Liver (tissue), 9 donors: Measurements from ENCODE around the gene PTGIS. TPM values are rescaled to one million over a fixed set of nuclear protein-coding genes. Genes with fewer than 3 reads are reported as not detected.
A peak's percentile ranks its signal among the peaks of the same experiment; 100 is the strongest.
"Not testable (repeated sequence)": the region's sequence is repeated elsewhere in the genome, so short reads cannot be mapped to it uniquely, and the experiment has no call there.

Experiments
- DNase-seq: peaks from one replicate; pipeline ENCODE4 v3.0.0-alpha.2; 2017; ENCODE audit warnings: low spot score
- H3K27ac ChIP-seq, 2 donors: one replicate each; pipeline ENCODE4 v1.7.0; 2013; ENCODE audit warnings: inconsistent platforms in 2 of 2, low read length in 2 of 2, control low read depth in 1 of 2, low read depth in 1 of 2, mild to moderate bottlenecking in 1 of 2
- H3K27me3 ChIP-seq, 4 donors: one replicate each; pipeline versions ENCODE4 v1.6.1 to v1.7.0; 2013; ENCODE audit warnings: low read length in 3 of 4, inconsistent platforms in 1 of 4, mild to moderate bottlenecking in 1 of 4, moderate library complexity in 1 of 4; ENCODE audit not compliant: control insufficient read depth in 4 of 4, insufficient read depth in 4 of 4
- H3K36me3 ChIP-seq, 4 donors: one replicate each; pipeline versions ENCODE4 v1.6.1 to v1.7.0; 2013; ENCODE audit warnings: low read length in 3 of 4, mild to moderate bottlenecking in 3 of 4, low read depth in 1 of 4, moderate library complexity in 1 of 4; ENCODE audit not compliant: control insufficient read depth in 4 of 4, insufficient read depth in 3 of 4
- H3K4me1 ChIP-seq, 4 donors: one replicate each; pipeline versions ENCODE4 v1.6.1 to v1.7.0; 2013; ENCODE audit warnings: low read length in 3 of 4, mild to moderate bottlenecking in 3 of 4, moderate library complexity in 1 of 4; ENCODE audit not compliant: control insufficient read depth in 4 of 4, insufficient read depth in 4 of 4
- H3K4me3 ChIP-seq, 3 donors: one replicate each; pipeline versions ENCODE4 v1.6.1 to v1.7.0; 2013; ENCODE audit warnings: low read length in 3 of 3, control low read depth in 1 of 3, low read depth in 1 of 3, mild to moderate bottlenecking in 1 of 3
- H3K9ac ChIP-seq, 2 donors: one replicate each; pipeline ENCODE4 v1.7.0; 2013; ENCODE audit warnings: low read length in 2 of 2, mild to moderate bottlenecking in 2 of 2, moderate library complexity in 2 of 2, control low read depth in 1 of 2, low read depth in 1 of 2
- H3K9me3 ChIP-seq, 4 donors: one replicate each; pipeline versions ENCODE4 v1.6.1 to v1.7.0; 2013; ENCODE audit warnings: low read length in 3 of 4; ENCODE audit not compliant: control insufficient read depth in 4 of 4
- EGR1 ChIP-seq, 2 donors: IDR thresholded peaks; 2 replicates each; pipeline ENCODE4 v1.6.1; 2016 to 2018; ENCODE audit warnings: antibody characterized with exemption in 2 of 2, low read depth in 2 of 2
- FOXA1 ChIP-seq: IDR thresholded peaks from 2 replicates; pipeline ENCODE4 v1.6.1; 2016; ENCODE audit warnings: antibody characterized with exemption
- FOXA2 ChIP-seq: IDR thresholded peaks from 2 replicates; pipeline ENCODE4 v1.6.1; 2016; ENCODE audit warnings: antibody characterized with exemption
- GABPA ChIP-seq, 2 donors: IDR thresholded peaks in 1 of 2; conservative IDR thresholded peaks in 1 of 2; 2 replicates each; pipeline ENCODE4 v1.6.1; 2016; ENCODE audit warnings: antibody characterized with exemption in 2 of 2, mild to moderate bottlenecking in 1 of 2, moderate library complexity in 1 of 2
- HNF4A ChIP-seq, 2 donors: conservative IDR thresholded peaks; 2 replicates each; pipeline ENCODE4 v1.6.1; 2016; ENCODE audit warnings: antibody characterized with exemption in 2 of 2, mild to moderate bottlenecking in 2 of 2
- HNF4G ChIP-seq: IDR thresholded peaks from 2 replicates; pipeline ENCODE4 v1.6.1; 2016; ENCODE audit warnings: antibody characterized with exemption
- JUND ChIP-seq, 2 donors: IDR thresholded peaks; 2 replicates each; pipeline ENCODE4 v1.6.1; 2016; ENCODE audit warnings: antibody characterized with exemption in 2 of 2
- NR2F2 ChIP-seq: IDR thresholded peaks from 2 replicates; pipeline ENCODE4 v1.6.1; 2016; ENCODE audit warnings: antibody characterized with exemption
- RAD21 ChIP-seq, 2 donors: IDR thresholded peaks; 2 replicates each; pipeline ENCODE4 v1.6.1; 2016; ENCODE audit warnings: antibody characterized with exemption in 2 of 2, mild to moderate bottlenecking in 2 of 2
- RXRA ChIP-seq, 2 donors: IDR thresholded peaks; 2 replicates each; pipeline ENCODE4 v1.6.1; 2017 to 2018; ENCODE audit warnings: antibody characterized with exemption in 2 of 2, mild to moderate bottlenecking in 1 of 2
- SP1 ChIP-seq: IDR thresholded peaks from 2 replicates; pipeline ENCODE4 v1.6.1; 2018; ENCODE audit warnings: antibody characterized with exemption, mild to moderate bottlenecking
- TAF1 ChIP-seq: conservative IDR thresholded peaks from 2 replicates; pipeline ENCODE4 v1.6.1; 2016; ENCODE audit warnings: antibody characterized with exemption, mild to moderate bottlenecking
- YY1 ChIP-seq: IDR thresholded peaks from 2 replicates; pipeline ENCODE4 v1.6.1; 2016; ENCODE audit warnings: antibody characterized with exemption, mild to moderate bottlenecking
- WGBS: extraction: QIAGEN DNeasy Blood & Tissue Kit; methylation state at CpG from one replicate; pipeline ENCODE4 v1.1.7; 2013; 5-methylcytosine and 5-hydroxymethylcytosine counted together
- polyA plus RNA-seq, 2 donors: library from polyadenylated mRNA; stranded (reverse) in 1 of 2; unstranded in 1 of 2; fragments of 200-250 nt in 1 of 2; fragments of >200 nt in 1 of 2; fragmentation: Nextera tagmentation in 1 of 2; extraction: Ambion mirVana in 1 of 2; gene quantifications; one replicate each; pipeline versions ENCODE4 v1.2.1 to v1.2.3, GENCODE V29; 2013 to 2015
- total RNA-seq, 2 donors: library from RNA; depleted of rRNA; stranded (reverse); fragments of >200 nt; gene quantifications; one replicate each; pipeline ENCODE4 v1.2.3, GENCODE V29; 2014
- TF ChIP-seq, protein P1 (sequence below): IDR thresholded peaks from 2 replicates; pipeline ENCODE4 v1.6.1; 2016; ENCODE audit warnings: antibody characterized with exemption
- TF ChIP-seq, protein P2 (sequence below): IDR thresholded peaks from 2 replicates; pipeline ENCODE4 v1.6.1; 2016; ENCODE audit warnings: antibody characterized with exemption
- TF ChIP-seq, protein P3 (sequence below): IDR thresholded peaks from 2 replicates; pipeline ENCODE4 v1.6.1; 2016; ENCODE audit warnings: antibody characterized with exemption, mild to moderate bottlenecking
- TF ChIP-seq, protein P4 (sequence below): IDR thresholded peaks from 2 replicates; pipeline ENCODE4 v1.6.1; 2016; ENCODE audit warnings: antibody characterized with exemption
- TF ChIP-seq, protein P5 (sequence below): fragments of 150-350 bp; IDR thresholded peaks from 2 replicates; pipeline ENCODE4 v1.5.1; 2017; ENCODE audit warnings: improper control_type of control experiment, low read depth, low read length; ENCODE audit not compliant: missing input control
- donor health status: healthy.
- donor health status: healthy.
- donor health status: healthy.
- donor health status: healthy.
- donor health status: healthy.

PTGIS gene
- total and polyA plus RNA-seq, 4 donors: 2.2 to 6.3 (median 3.8) TPM

DNA sequence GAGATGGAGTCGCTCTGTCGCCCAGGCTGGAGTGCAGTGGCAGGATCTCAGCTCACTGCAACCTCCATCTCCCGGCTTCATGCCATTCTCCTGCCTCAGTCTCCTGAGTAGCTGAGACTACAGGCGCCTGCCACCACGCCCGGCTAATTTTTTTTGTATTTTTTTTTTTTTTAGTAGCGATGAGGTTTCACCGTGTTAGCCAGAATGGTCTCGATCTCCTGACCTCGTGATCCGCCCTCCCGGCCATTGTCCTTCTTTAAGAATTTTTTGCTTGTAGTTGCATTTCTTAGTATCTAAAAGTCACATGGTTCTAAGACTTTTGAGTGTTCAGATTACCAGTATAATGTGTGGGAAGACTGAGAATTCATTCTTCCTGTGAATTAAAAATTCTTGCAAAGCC lies 2.9 kb downstream of the PTGIS start:
- H3K4me3 ChIP-seq, DNase-seq, H3K9me3 ChIP-seq, H3K27me3 ChIP-seq, H3K9ac ChIP-seq, H3K4me1 ChIP-seq, H3K36me3 ChIP-seq: not testable (repeated sequence)
- TF ChIP-seq RXRA (IDR thresholded peaks at IDR 0.05): peak in 1 of 2 donors; percentile 37
- peak; percentile 79 for TF ChIP-seq NR2F2
- H3K27ac ChIP-seq: peak overlapping the region; percentile 1 to 27
- WGBS: 79% methylated on average over 12 of the region's 12 CpGs

DNA sequence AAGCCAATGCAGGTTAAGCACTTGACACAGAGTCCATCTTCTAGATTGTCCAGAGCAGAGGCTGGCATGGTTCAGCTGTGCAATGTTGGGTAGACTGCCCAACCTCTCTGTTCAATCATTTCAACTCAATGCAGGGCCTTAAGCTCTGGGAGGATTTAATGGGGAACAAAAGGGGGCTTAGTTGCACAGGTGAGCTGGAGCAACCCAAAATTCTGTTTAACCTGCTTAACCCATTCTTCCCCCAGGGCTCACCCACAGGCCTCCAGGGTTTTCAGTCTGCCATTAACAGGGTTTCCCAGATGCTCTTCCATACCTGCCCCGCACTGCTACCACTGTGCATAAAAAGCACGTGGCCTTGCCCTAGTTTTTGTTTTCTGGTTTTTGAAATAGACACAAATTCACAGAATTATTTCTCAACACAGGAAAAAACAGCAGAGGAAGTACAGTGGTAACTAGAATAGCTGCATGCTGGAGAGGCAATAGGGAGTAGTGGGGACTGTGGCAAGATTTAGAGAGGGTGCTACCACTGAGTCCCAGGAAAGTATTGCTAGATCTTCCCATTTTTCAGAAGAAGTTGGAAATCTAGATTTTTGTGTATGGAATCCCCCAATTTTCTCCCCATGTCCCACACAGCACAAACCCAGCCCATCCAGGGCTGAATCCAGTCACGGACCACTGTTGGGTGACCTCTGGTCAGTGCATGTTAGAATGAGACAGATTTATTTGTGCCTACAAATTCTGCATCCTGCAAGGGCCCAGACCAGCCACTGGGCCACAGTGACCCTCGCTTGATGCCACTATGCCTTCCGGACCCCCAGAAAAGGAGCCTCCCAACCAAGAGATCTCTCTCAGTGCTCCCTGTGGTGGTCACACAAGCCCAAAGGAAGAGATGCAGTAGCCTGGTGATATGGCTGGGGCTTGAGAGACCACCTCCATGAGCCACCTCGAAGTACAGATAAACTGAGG lies 4.6 kb downstream of the PTGIS start:
- 93% methylated on average over 6 of the region's 6 CpGs for WGBS

More for the DNA sequence above, 4.6 kb downstream of the PTGIS start:
- peak overlapping the region; percentile 22 to 62 for H3K27ac ChIP-seq
- H3K9me3 ChIP-seq: no peaks in the 10 kb centered on the region
- H3K4me1 ChIP-seq: peaks cover 0 to 4% (median 1%) of the 10 kb centered on the region in 4 donors
- H3K36me3 ChIP-seq: no peaks in the 10 kb centered on the region
- H3K27me3 ChIP-seq: peaks cover 0 to 2% (median 0%) of the 10 kb centered on the region in 4 donors
- TF ChIP-seq SP1: no peak
- TF ChIP-seq JUND (IDR thresholded peaks at IDR 0.05): no peak
- TF ChIP-seq FOXA1: no peak
- no peak for TF ChIP-seq YY1
- TF ChIP-seq, protein P1, sequence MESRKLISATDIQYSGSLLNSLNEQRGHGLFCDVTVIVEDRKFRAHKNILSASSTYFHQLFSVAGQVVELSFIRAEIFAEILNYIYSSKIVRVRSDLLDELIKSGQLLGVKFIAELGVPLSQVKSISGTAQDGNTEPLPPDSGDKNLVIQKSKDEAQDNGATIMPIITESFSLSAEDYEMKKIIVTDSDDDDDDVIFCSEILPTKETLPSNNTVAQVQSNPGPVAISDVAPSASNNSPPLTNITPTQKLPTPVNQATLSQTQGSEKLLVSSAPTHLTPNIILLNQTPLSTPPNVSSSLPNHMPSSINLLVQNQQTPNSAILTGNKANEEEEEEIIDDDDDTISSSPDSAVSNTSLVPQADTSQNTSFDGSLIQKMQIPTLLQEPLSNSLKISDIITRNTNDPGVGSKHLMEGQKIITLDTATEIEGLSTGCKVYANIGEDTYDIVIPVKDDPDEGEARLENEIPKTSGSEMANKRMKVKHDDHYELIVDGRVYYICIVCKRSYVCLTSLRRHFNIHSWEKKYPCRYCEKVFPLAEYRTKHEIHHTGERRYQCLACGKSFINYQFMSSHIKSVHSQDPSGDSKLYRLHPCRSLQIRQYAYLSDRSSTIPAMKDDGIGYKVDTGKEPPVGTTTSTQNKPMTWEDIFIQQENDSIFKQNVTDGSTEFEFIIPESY: no peak
- TF ChIP-seq RAD21 (IDR thresholded peaks at IDR 0.05): no peak
- TF ChIP-seq, protein P2, sequence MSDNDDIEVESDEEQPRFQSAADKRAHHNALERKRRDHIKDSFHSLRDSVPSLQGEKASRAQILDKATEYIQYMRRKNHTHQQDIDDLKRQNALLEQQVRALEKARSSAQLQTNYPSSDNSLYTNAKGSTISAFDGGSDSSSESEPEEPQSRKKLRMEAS: no peak
- no peak for TF ChIP-seq FOXA2
- no peak for TF ChIP-seq EGR1 (IDR thresholded peaks at IDR 0.05; ENCODE audit: low read depth in 2 of 2)
- no peak for TF ChIP-seq NR2F2
- no peak for TF ChIP-seq TAF1
- TF ChIP-seq GABPA (IDR thresholded peaks at IDR 0.05 in 1 of 2, conservative IDR thresholded peaks at IDR 0.05 in 1 of 2): no peak
- TF ChIP-seq, protein P3, sequence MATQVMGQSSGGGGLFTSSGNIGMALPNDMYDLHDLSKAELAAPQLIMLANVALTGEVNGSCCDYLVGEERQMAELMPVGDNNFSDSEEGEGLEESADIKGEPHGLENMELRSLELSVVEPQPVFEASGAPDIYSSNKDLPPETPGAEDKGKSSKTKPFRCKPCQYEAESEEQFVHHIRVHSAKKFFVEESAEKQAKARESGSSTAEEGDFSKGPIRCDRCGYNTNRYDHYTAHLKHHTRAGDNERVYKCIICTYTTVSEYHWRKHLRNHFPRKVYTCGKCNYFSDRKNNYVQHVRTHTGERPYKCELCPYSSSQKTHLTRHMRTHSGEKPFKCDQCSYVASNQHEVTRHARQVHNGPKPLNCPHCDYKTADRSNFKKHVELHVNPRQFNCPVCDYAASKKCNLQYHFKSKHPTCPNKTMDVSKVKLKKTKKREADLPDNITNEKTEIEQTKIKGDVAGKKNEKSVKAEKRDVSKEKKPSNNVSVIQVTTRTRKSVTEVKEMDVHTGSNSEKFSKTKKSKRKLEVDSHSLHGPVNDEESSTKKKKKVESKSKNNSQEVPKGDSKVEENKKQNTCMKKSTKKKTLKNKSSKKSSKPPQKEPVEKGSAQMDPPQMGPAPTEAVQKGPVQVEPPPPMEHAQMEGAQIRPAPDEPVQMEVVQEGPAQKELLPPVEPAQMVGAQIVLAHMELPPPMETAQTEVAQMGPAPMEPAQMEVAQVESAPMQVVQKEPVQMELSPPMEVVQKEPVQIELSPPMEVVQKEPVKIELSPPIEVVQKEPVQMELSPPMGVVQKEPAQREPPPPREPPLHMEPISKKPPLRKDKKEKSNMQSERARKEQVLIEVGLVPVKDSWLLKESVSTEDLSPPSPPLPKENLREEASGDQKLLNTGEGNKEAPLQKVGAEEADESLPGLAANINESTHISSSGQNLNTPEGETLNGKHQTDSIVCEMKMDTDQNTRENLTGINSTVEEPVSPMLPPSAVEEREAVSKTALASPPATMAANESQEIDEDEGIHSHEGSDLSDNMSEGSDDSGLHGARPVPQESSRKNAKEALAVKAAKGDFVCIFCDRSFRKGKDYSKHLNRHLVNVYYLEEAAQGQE: no peak
- TF ChIP-seq RXRA (IDR thresholded peaks at IDR 0.05): no peak
- TF ChIP-seq, protein P4, sequence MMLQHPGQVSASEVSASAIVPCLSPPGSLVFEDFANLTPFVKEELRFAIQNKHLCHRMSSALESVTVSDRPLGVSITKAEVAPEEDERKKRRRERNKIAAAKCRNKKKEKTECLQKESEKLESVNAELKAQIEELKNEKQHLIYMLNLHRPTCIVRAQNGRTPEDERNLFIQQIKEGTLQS: no peak
- TF ChIP-seq, protein P5, sequence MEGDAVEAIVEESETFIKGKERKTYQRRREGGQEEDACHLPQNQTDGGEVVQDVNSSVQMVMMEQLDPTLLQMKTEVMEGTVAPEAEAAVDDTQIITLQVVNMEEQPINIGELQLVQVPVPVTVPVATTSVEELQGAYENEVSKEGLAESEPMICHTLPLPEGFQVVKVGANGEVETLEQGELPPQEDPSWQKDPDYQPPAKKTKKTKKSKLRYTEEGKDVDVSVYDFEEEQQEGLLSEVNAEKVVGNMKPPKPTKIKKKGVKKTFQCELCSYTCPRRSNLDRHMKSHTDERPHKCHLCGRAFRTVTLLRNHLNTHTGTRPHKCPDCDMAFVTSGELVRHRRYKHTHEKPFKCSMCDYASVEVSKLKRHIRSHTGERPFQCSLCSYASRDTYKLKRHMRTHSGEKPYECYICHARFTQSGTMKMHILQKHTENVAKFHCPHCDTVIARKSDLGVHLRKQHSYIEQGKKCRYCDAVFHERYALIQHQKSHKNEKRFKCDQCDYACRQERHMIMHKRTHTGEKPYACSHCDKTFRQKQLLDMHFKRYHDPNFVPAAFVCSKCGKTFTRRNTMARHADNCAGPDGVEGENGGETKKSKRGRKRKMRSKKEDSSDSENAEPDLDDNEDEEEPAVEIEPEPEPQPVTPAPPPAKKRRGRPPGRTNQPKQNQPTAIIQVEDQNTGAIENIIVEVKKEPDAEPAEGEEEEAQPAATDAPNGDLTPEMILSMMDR: no peak
- no peak for TF ChIP-seq HNF4G
- no peak for TF ChIP-seq HNF4A (conservative IDR thresholded peaks at IDR 0.05)
- no peak overlapping the region for H3K9ac ChIP-seq
- H3K4me3 ChIP-seq: no peak overlapping the region
- DNase-seq: no peak
